Endothelial cell of umbilical vein (primary cell): ENCODE data around the gene ASMTL. TPM values are rescaled to one million over a fixed set of nuclear protein-coding genes. Genes with fewer than 3 reads are reported as not detected.
"Not testable (repeated sequence)": the region's sequence is repeated elsewhere in the genome, so short reads cannot be mapped to it uniquely, and the experiment has no call there.

Source experiments
- BruUV-seq: library from RNA; stranded (reverse); fragments of 400-500 nt; replicated peaks from 2 replicates; lab custom pipeline; 2021; lab: Mats Ljungman, UMichigan
- CTCF ChIA-PET: fragments of 300-600, 350-600 bp; sonication (Branson Sonifier 250); formaldehyde crosslinking; loops from one replicate; lab custom pipeline; 2021; ENCODE audit warnings: antibody characterized with exemption, inconsistent platforms; lab: Charles Lee
- POLR2A ChIA-PET: fragments of 300-600, 350-600 bp; sonication (Branson Sonifier 250); formaldehyde crosslinking; loops from one replicate; lab custom pipeline; 2021; ENCODE audit warnings: antibody characterized with exemption, inconsistent platforms; lab: Charles Lee
- DNase-seq: peaks from one replicate; pipeline ENCODE4 v3.0.0-alpha.2; 2011; ENCODE audit warnings: low read depth, low spot score
- FAIRE-seq: peaks from 2 replicates; lab custom pipeline; 2011; peaks lifted over from hg19 to GRCh38; lab: Jason Lieb, UNC
- H2AFZ ChIP-seq: 2 replicates; pipeline ENCODE4 v1.6.0; 2012; ENCODE audit warnings: low read depth, low read length, control low read depth, inconsistent platforms
- H3K27ac ChIP-seq: 2 replicates; pipeline ENCODE4 v1.5.1; 2011; ENCODE audit warnings: low read depth, mild to moderate bottlenecking, control low read depth, low read length, moderate library complexity; ENCODE audit not compliant: insufficient read depth
- H3K27me3 ChIP-seq, 2 experiments: 2 replicates each; pipeline versions ENCODE4 v1.6.0 to v1.6.1; 2011; ENCODE audit warnings: low read length in 2 of 2, mixed read lengths in 1 of 2; ENCODE audit not compliant: control insufficient read depth in 2 of 2, insufficient read depth in 2 of 2
- H3K36me3 ChIP-seq, 2 experiments: 2 replicates in 1 of 2; 3 replicates in 1 of 2; pipeline ENCODE4 v1.5.1; 2011; ENCODE audit warnings: low read length in 2 of 2, mild to moderate bottlenecking in 1 of 2, moderate library complexity in 1 of 2; ENCODE audit not compliant: control insufficient read depth in 2 of 2, insufficient read depth in 2 of 2; ENCODE audit errors: extremely low read depth in 1 of 2
- H3K4me1 ChIP-seq: 3 replicates; pipeline ENCODE4 v1.5.1; 2011; ENCODE audit warnings: mild to moderate bottlenecking, low read length; ENCODE audit not compliant: control insufficient read depth, insufficient read depth; ENCODE audit errors: extremely low read depth
- H3K4me2 ChIP-seq: 2 replicates; pipeline ENCODE4 v1.6.1; 2011; ENCODE audit warnings: low read length, control low read depth, mixed read lengths; ENCODE audit not compliant: insufficient read depth
- H3K4me3 ChIP-seq, 3 experiments: fragments of 200-600 bp in 1 of 3; sonication (generic), shearing (Covaris generic) in 1 of 3; replicated peaks in 1 of 3; 2 replicates each; pipeline ENCODE4 v1.5.1; 2011 to 2016; ENCODE audit warnings: control low read depth in 3 of 3, low read length in 3 of 3, mild to moderate bottlenecking in 2 of 3, inconsistent platforms in 1 of 3, low read depth in 1 of 3, moderate library complexity in 1 of 3; ENCODE audit not compliant: insufficient read depth in 1 of 3
- H3K79me2 ChIP-seq: 2 replicates; pipeline ENCODE4 v1.6.0; 2012; ENCODE audit warnings: low read length, inconsistent platforms; ENCODE audit not compliant: control insufficient read depth, insufficient read depth
- H3K9ac ChIP-seq: replicated peaks from 2 replicates; pipeline ENCODE3; 2011; ENCODE audit warnings: low read length, control low read depth; ENCODE audit not compliant: insufficient read depth; ENCODE audit errors: extremely low read depth
- H3K9me1 ChIP-seq: replicated peaks from 3 replicates; pipeline ENCODE4 v1.6.0; 2011; ENCODE audit warnings: mild to moderate bottlenecking, low read length; ENCODE audit not compliant: control insufficient read depth, insufficient read depth; ENCODE audit errors: extremely low read depth
- H3K9me3 ChIP-seq: replicated peaks from 2 replicates; pipeline ENCODE4 v1.5.1; 2012; ENCODE audit warnings: low read length, inconsistent platforms; ENCODE audit not compliant: control insufficient read depth, insufficient read depth
- H4K20me1 ChIP-seq: replicated peaks from 2 replicates; pipeline ENCODE3; 2011; ENCODE audit warnings: mild to moderate bottlenecking, low read length; ENCODE audit not compliant: control insufficient read depth, insufficient read depth; ENCODE audit errors: extremely low read depth
- CTCF ChIP-seq, 2 donors: IDR thresholded peaks; 1 replicate in 1 of 2; 2 replicates in 1 of 2; pipeline ENCODE4 v1.5.1; 2011; ENCODE audit warnings: low read length in 2 of 2, mild to moderate bottlenecking in 2 of 2, moderate library complexity in 2 of 2, control low read depth in 1 of 2, inconsistent platforms in 1 of 2, low read depth in 1 of 2; ENCODE audit not compliant: insufficient read depth in 1 of 2; ENCODE audit errors: extremely low read depth in 1 of 2
- GATA2 ChIP-seq: IDR thresholded peaks from 2 replicates; pipeline ENCODE4 v1.7.0; 2011; ENCODE audit warnings: low read depth, mild to moderate bottlenecking, moderate library complexity, mixed read lengths, low read length; ENCODE audit not compliant: insufficient read length, insufficient read depth
- MAX ChIP-seq: IDR thresholded peaks from 2 replicates; pipeline ENCODE4 v1.6.1; 2011; ENCODE audit not compliant: insufficient read depth, insufficient read length
- dilution Hi-C: fragments of 300-500 bp; cut with MboI; formaldehyde crosslinking; loops from one replicate; pipeline ENCODE4 v1.15.0; 2019; ENCODE audit warnings: low sequenced_read_pairs; ENCODE audit not compliant: extremely low pct_ligation_motif_present
- intact Hi-C: fragments of 100-400 bp; cut with micrococcal nuclease; formaldehyde crosslinking; loops from one replicate; pipeline ENCODE4 v1.10.0; 2022
- polyA plus RNA-seq, 4 experiments: library from polyadenylated mRNA; depleted of rRNA in 3 of 4; stranded (reverse) in 3 of 4; unstranded in 1 of 4; fragments of >200 nt; gene quantifications; 2 replicates each; pipeline versions ENCODE4 v1.2.1 to v1.2.3, GENCODE V29; 2011 to 2012; ENCODE audit warnings: missing spikeins in 1 of 4
- total RNA-seq: library from RNA; stranded (reverse); gene quantifications from 2 replicates; pipeline ENCODE4 v1.2.3, GENCODE V29; 2021

ASMTL gene
- total and polyA plus RNA-seq, 2 donors (not counting 3 experiments of a cell fraction or from before 2014, with no cell fraction given) = 27.1 to 29.9 TPM

GRCh38 chrX:1427756-1428155 lies 25.0 kb downstream of the ASMTL start:
- H3K4me1 ChIP-seq = no peaks in the 10 kb centered on the region
- FAIRE-seq = no peak
- no TSS peak for BruUV-seq
- H3K4me2 ChIP-seq = no peak overlapping the region
- TF ChIP-seq CTCF (IDR thresholded peaks at IDR 0.05; ENCODE audit: extremely low read depth in 1 of 2, insufficient read depth in 1 of 2, low read depth in 1 of 2, low read length in 2 of 2) (no peak), MAX (no peak), GATA2 (no peak)
- dilution Hi-C loops = no loop called here
- no peaks in the 10 kb centered on the region for H3K27me3 ChIP-seq
- intact Hi-C loops = no loop called here
- POLR2A ChIA-PET = no interaction called here
- no peak overlapping the region for H2AFZ ChIP-seq
- H3K9me1 ChIP-seq = no peaks in the 10 kb centered on the region
- no peak overlapping the region for H3K27ac ChIP-seq
- no peak overlapping the region for H3K4me3 ChIP-seq
- no peak overlapping the region for H3K9ac ChIP-seq
- no peaks in the 10 kb centered on the region for H3K79me2 ChIP-seq
- H3K36me3 ChIP-seq = peaks cover 0 to 5% of the 10 kb centered on the region in 2 experiments
- H3K9me3 ChIP-seq = no peaks in the 10 kb centered on the region
- CTCF ChIA-PET = no interaction called here
- no peaks in the 10 kb centered on the region for H4K20me1 ChIP-seq
- DNase-seq = no peak

- H3K4me2 ChIP-seq, FAIRE-seq, POLR2A ChIA-PET, H3K36me3 ChIP-seq, H4K20me1 ChIP-seq, CTCF ChIA-PET, H3K27ac ChIP-seq, H3K9me1 ChIP-seq, H3K9me3 ChIP-seq, H3K79me2 ChIP-seq, BruUV-seq, dilution Hi-C loops, H3K4me3 ChIP-seq, H3K27me3 ChIP-seq, H3K4me1 ChIP-seq, H2AFZ ChIP-seq, DNase-seq, H3K9ac ChIP-seq, intact Hi-C loops: not testable (repeated sequence)
These were observed 26.4 kb downstream of the ASMTL start for GRCh38 chrX:1426321-1426720.
